Measurements from ENCODE around the gene NUDT7. TPM values are rescaled to one million over a fixed set of nuclear protein-coding genes. Genes with fewer than 3 reads are reported as not detected.

The NUDT7 gene
- total RNA-seq: 3.6 and 5.9 TPM in 2 replicates

DNA sequence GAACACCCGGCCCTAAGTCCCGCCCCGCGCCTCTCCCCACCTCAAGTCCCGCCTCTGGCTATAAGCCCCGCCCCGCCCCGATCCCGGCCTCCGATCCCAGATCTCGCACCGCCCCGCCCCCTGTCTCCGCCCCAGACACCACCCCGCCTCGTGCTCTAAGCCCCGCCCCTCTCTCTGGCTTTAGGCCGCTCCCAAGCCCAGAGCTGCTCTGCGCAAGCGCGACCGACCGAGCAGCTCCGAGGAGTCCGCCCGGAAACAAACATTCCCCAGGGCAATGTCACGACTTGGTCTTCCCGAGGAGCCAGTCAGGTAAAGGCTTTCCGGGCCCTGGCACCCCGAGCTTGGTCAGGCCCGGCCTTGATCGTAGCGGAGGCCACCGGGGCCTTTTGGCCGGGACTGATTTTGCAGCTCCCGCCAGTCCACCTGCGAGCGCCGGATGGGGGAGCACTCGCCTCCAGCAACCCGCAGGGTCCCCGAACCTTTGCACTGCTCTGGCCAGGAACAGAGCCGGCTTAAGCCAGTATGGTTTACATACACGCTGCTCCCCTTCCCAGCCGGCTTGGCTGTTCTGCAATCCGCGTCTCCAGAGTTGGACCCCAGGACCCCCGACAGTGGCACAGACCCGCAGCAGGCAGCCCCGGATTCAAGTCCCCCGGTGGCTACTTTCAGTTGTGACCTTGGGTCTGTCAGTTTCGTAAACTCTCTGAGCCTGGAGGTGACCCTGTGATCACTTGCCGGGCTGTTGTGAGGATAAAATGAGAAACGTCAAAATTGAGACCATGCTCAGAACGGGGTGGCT is at the start of gene NUDT7:
TSS of gene NUDT7 (plus strand) at position 206 of the 799 bp plus-strand sequence. CDS start at position 275, 69 bp downstream.

GRCh38 chr16:77788181-77789084 is 66.1 kb downstream of the NUDT7 start, which contains the start of gene VAT1L:
Gene VAT1L, plus strand, starts transcription at chr16:77788564. Its CDS starts 119 bp downstream, at chr16:77788683.

Other genes with a start within 250 kb of the NUDT7 start
- gene VAT1L, start 66.0 kb downstream of the NUDT7 start, total RNA-seq: 1.7 and 2.3 TPM in 2 replicates